ACC112 (cell line): ENCODE results near the gene EFCAB6.

Experiments
- H2AFZ ChIP-seq: fragments of 200-600 bp; sonication (generic); one replicate; pipeline ENCODE4 v1.6.0; 2017; ENCODE audit warnings: antibody characterized with exemption, low read length; ENCODE audit not compliant: unreplicated experiment
- H3K27ac ChIP-seq: fragments of 200-600 bp; sonication (generic); 2 replicates; pipeline ENCODE4 v1.5.1; 2014; ENCODE audit warnings: low read depth, mild to moderate bottlenecking, antibody characterized with exemption, low read length, moderate library complexity
- H3K27me3 ChIP-seq: fragments of 200-600 bp; sonication (generic); 2 replicates; pipeline ENCODE4 v1.6.1; 2014; ENCODE audit warnings: mild to moderate bottlenecking, antibody characterized with exemption, low read length, moderate library complexity, mixed read lengths; ENCODE audit not compliant: insufficient read depth
- H3K36me3 ChIP-seq: fragments of 200-600 bp; sonication (generic); 2 replicates; pipeline ENCODE4 v1.6.1; 2016; ENCODE audit warnings: mild to moderate bottlenecking, antibody characterized with exemption, low read length, moderate library complexity, mixed read lengths; ENCODE audit not compliant: insufficient read depth
- H3K4me1 ChIP-seq: fragments of 200-600 bp; sonication (generic); one replicate; pipeline ENCODE4 v1.6.1; 2016; ENCODE audit warnings: low read length, mixed read lengths; ENCODE audit not compliant: insufficient read depth, unreplicated experiment, control insufficient read depth
- H3K4me3 ChIP-seq: fragments of 200-600 bp; sonication (generic); 2 replicates; pipeline ENCODE4 v1.5.1; 2014; ENCODE audit warnings: mild to moderate bottlenecking, low read depth, low read length
- H3K79me2 ChIP-seq: fragments of 200-600 bp; sonication (generic); one replicate; pipeline ENCODE4 v1.6.0; 2016; ENCODE audit warnings: low read length; ENCODE audit not compliant: control insufficient read depth, unreplicated experiment, insufficient read depth

EFCAB6 gene

DNA sequence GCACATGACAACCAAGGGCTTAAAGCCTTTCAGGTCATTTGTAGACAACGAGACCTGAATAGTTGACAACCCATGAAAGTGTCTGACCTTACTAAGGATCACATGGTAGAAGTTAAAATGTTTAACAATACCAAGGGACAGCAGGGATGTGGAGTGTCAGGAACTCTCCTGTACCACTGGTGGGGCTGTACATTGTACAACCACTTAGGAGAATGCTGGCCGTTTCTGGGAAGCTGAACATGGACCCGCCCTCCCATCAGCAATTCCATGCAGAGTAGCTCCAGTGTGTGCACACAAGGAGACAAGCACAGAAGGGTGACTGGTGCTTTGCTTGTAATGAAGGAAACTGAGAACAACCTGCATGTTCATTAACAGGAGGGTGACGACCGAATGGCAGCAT, 237.4 kb downstream of the EFCAB6 start:
- Histone ChIP-seq H3K4me3 (no peak overlapping the region), H3K27me3 (no peaks in the 10 kb centered on the region; the same call in 1 of the 2 replicates), H3K4me1 (no peaks in the 10 kb centered on the region), H3K27ac (no peak overlapping the region), H3K79me2 (no peaks in the 10 kb centered on the region), H2AFZ (no peak overlapping the region), H3K36me3 (no peaks in the 10 kb centered on the region)

DNA sequence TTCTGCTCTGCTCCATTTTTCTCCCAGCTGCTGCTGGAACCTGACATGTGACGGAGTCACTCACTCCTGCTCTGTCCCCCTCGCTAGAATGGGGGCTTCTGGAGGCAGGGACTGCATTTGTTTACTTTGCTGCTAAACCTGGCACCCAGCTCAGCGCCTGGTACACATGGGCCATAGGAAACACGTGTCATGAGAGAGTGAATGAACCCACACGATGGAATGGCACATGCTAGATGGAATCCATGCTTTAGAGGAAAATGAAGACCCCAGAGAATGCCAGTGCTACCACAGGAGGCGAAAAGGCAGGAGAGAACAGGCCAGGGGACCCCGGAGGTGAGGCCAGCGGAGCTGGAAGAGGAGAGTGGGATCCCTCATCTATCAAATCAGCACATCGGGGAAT, 239.4 kb downstream of the EFCAB6 start:
- H3K4me3 ChIP-seq: no peak overlapping the region
- no peak overlapping the region for H3K27ac ChIP-seq
- no peaks in the 10 kb centered on the region for H3K79me2 ChIP-seq
- no peaks in the 10 kb centered on the region; the same call in 1 of the 2 replicates for H3K27me3 ChIP-seq
- no peaks in the 10 kb centered on the region for H3K36me3 ChIP-seq
- no peak overlapping the region for H2AFZ ChIP-seq
- H3K4me1 ChIP-seq: no peaks in the 10 kb centered on the region

DNA sequence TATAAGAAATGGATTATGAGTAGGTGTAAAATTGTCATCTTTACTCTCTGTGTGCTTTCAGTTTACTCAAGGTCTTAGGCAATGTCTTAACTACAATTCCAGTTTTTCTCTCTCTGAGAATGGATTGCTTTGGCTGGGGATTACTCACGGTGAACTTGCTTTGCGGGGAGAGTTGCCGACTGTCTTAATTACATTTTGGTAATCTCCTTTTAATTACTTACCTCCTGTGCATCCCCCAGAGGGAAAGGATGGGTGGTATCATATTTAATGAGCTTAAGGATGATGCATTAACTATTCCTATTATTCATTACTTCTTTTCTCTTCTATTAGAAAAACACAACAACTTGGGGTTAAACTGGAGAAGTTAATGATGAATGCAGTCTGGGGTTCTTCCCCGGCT, 240.9 kb downstream of the EFCAB6 start:
- Histone ChIP-seq H3K79me2 (no peaks in the 10 kb centered on the region), H3K4me3 (no peak overlapping the region)

DNA sequence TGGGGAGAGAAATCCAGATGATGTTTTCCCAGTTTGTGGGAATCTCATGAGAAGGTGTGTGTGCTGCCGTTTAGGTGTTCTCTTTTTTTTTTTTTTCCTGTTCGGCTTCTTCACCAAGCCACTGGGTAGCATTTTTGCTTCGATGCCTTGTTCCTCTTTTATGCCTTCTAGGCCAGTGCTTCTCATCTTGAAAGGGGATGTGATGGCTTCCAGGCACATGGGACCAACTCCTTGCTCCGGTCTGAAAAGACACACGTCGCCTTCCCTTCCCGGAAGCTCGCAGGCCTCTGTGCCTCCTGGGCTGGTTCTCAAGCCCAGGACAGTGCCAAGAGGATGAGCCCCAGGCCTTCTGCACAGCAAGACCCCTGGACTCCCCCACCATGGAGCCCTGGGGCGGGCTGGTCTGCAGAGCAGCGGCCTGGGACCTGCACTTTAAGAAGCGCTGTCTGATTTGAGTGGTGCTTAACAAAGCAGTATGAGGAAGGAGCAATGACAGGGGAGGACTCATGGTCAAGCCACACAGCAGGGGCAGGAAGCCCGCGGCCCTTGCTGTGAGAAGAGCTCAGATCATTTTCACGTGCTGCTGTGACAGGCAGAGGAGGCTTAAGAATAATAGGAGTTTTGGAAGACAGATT, 241.5 kb downstream of the EFCAB6 start:
- no peaks in the 10 kb centered on the region for H3K36me3 ChIP-seq
- no peaks in the 10 kb centered on the region; the same call in 1 of the 2 replicates for H3K27me3 ChIP-seq
- H2AFZ ChIP-seq: no peak overlapping the region
- H3K4me3 ChIP-seq: no peak overlapping the region
- H3K27ac ChIP-seq: no peak overlapping the region
- no peaks in the 10 kb centered on the region for H3K79me2 ChIP-seq
- no peaks in the 10 kb centered on the region for H3K4me1 ChIP-seq

More for the DNA sequence above, 240.9 kb downstream of the EFCAB6 start:
- Histone ChIP-seq H3K36me3 (no peaks in the 10 kb centered on the region), H3K27me3 (no peaks in the 10 kb centered on the region; the same call in 1 of the 2 replicates), H3K27ac (no peak overlapping the region), H3K4me1 (no peaks in the 10 kb centered on the region), H2AFZ (no peak overlapping the region)

- Histone ChIP-seq H3K4me1 (no peaks in the 10 kb centered on the region), H3K36me3 (no peaks in the 10 kb centered on the region), H3K79me2 (no peaks in the 10 kb centered on the region), H3K27ac (no peak overlapping the region), H3K27me3 (no peaks in the 10 kb centered on the region; the same call in 1 of the 2 replicates), H3K4me3 (no peak overlapping the region), H2AFZ (no peak overlapping the region)
These were observed 243.0 kb downstream of the EFCAB6 start for GRCh38 chr22:43569111-43569510.

DNA sequence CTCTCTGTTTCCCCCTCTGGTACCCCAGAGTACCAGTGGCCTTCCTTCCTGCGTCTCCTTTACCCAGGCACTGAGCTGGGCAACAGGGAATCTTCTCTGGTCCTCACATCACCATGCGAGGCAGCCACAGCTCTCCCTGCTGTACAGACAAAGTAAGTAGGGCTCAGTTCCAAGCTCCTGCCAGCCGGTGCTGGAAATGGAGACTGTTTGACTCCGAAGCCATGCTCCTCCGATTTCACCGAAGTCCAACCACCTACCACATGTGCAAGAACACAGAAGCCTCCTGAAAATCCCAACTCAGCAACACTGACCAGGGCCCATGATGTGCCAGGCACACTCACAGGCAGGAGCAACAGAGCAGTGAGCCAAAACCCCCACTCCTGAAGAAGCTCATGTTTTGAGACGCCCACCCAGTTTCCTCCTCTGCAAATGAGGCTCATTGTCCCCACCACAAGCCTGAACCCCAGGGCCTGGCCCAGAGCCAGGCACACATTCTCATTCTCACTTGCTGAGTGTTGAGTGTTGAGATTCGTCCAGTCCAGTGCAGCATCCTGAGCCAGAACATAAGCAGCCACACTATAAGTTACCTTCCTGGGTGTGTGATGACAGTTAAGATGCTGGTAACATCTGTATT, 244.3 kb downstream of the EFCAB6 start:
- no peaks in the 10 kb centered on the region; the same call in 1 of the 2 replicates for H3K27me3 ChIP-seq
- no peaks in the 10 kb centered on the region for H3K4me1 ChIP-seq
- no peaks in the 10 kb centered on the region for H3K36me3 ChIP-seq
- H3K4me3 ChIP-seq: no peak overlapping the region
- no peaks in the 10 kb centered on the region for H3K79me2 ChIP-seq
- no peak overlapping the region for H3K27ac ChIP-seq
- H2AFZ ChIP-seq: no peak overlapping the region

DNA sequence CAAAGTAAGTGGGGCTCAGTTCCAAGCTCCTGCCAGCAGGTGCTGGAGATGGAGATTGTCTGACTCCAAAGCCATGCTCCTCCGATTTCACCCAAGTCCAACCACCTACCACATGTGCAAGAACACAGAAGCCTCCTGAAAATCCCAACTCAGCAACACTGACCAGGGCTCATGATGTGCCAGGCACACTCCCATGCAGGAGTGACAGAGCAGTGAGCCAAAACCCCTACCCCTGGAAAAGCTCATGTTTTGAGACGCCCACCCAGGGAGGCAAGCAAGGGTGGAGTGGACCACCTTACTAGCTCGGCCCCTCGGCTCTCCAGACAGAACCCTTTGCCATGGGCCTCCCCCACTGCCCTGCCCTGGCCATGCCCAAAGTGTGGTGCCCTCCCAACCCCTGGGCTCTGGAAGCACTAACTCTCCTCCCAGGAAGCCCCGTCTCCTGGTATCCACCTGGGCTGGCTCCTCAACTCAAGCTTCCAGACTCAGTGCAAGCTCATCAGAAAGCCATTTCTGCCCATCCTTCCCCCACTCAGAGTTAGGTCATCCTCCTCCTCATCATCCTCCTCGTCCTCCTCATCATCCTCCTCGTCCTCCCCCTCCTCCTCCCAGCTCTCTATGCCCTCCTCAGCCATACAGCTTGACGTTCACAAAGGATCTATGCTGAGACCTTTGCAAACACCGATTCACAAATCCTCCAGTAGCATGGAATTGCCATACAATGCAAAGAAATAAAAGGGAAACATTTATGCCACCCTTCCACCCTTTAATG, 245.4 kb downstream of the EFCAB6 start:
- Histone ChIP-seq H3K79me2 (no peaks in the 10 kb centered on the region), H2AFZ (no peak overlapping the region), H3K27me3 (no peaks in the 10 kb centered on the region; the same call in 1 of the 2 replicates), H3K4me1 (no peaks in the 10 kb centered on the region), H3K27ac (no peak overlapping the region), H3K4me3 (no peak overlapping the region), H3K36me3 (no peaks in the 10 kb centered on the region)

DNA sequence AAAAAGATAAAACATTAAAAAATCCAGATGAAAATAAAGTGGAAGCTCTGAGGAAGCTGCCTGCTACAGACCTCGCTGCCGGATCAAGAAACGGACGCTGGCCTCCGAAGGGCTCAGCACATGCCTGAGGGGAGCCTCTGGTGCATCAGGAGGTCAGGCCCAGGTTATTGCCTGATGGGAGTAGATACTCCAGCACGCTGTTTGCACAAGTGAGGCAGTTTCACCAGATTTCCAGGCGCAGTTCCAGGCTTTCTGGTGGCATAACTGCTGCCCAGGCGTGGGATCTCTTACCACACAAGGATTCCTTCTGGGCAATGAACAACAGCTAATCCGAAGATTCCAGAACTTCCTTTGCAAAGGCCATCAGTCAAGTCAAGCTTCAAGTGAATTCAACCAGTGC, 246.1 kb downstream of the EFCAB6 start:
- no peaks in the 10 kb centered on the region for H3K4me1 ChIP-seq
- no peak overlapping the region for H3K27ac ChIP-seq
- no peak overlapping the region for H3K4me3 ChIP-seq
- no peak overlapping the region for H2AFZ ChIP-seq
- no peaks in the 10 kb centered on the region for H3K27me3 ChIP-seq
- H3K36me3 ChIP-seq: no peaks in the 10 kb centered on the region
- H3K79me2 ChIP-seq: no peaks in the 10 kb centered on the region

DNA sequence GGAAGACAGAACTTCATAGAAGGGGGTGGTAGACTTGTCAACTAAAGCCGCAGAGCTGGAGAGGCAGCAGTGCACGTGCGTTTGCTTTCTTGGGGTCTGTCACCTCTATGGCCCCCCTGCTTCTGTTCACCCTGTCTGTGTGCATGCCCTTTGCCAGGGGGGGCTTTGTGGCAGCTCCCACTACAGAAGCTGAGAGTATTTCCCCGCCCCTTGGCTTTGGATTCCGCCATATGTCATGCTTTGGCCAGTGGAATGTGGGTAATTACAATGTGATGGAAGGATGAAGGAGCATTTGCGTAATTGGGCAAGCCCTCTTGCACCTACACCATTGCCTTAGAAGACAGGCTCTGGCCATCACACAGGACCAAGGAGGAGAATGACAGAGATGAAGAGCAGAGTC, 247.2 kb downstream of the EFCAB6 start:
- Histone ChIP-seq H3K79me2 (no peaks in the 10 kb centered on the region), H3K27me3 (no peaks in the 10 kb centered on the region), H3K4me3 (no peak overlapping the region), H2AFZ (no peak overlapping the region), H3K27ac (no peak overlapping the region), H3K36me3 (no peaks in the 10 kb centered on the region), H3K4me1 (no peaks in the 10 kb centered on the region)

DNA sequence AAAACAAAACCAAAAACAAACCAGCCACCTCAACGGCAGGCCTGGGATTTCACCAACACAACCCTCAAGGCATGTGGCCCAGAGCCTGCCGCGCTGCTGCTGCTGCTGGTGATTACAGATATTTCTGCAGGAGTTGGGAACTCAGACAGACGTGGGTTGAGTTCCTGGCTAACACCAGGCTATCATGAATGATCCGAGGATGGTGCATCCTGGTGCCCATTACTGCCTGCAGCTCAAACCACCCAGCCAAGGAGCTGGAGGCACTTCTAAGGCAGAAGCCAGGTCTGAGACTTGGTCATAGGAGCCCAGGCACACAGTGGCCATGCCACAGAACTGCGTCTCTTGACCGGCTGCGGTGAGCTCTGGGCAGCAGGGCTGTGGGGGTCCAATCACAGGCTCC, 248.5 kb downstream of the EFCAB6 start:
- H2AFZ ChIP-seq: no peak overlapping the region
- H3K4me1 ChIP-seq: no peaks in the 10 kb centered on the region
- no peak overlapping the region for H3K4me3 ChIP-seq
- H3K27me3 ChIP-seq: no peaks in the 10 kb centered on the region
- no peaks in the 10 kb centered on the region for H3K79me2 ChIP-seq
- no peak overlapping the region for H3K27ac ChIP-seq
- H3K36me3 ChIP-seq: no peaks in the 10 kb centered on the region
